NCI-H69 (cell line): ENCODE data around the gene ATG16L1.
"Not testable (repeated sequence)": the region's sequence is repeated elsewhere in the genome, so short reads cannot be mapped to it uniquely, and the experiment has no call there.

Experiments
- DNase-seq: peaks from one replicate; lab custom pipeline; 2025; lab: John Stamatoyannopoulos, UW

ATG16L1 gene

DNA sequence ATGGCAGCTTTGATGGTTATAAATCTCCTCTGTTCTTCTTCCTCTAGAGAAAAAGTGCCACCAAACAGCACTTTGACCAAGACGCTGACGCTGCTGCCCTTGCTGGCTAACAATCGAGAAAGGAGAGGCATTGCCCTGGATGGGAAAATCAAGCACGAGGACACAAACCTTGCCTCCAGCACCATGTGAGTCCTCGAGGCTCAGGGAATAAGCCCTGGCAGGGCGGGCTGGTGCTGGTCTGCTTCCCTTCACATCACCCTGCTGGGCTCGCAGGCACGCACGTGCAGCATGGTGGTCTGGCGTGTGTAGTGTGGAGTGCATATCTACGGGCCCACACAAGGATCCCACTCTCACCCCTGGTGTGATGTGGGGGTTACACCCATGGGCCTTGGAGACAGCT, 83.4 kb downstream of the ATG16L1 start:
- no peak for DNase-seq

DNA sequence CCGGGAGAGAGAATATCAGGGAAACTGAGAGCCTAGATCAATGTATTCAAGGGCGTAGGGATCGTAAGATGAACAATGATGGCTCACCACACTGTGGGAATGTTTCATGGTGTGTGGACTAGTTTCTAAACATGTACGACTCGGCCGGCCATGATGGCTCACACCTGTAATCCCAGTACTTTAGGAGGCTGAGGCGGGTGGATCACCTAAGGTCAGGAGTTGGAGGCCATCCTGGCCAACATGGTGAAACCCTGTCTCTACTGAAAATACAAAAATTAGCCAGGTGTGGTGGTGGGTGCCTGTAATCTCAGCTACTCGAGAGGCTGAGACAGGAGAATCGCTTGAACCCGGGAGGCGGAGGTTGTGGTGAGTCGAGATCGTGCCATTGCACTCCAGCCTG, 84.6 kb downstream of the ATG16L1 start:
- DNase-seq: not testable (repeated sequence)

DNA sequence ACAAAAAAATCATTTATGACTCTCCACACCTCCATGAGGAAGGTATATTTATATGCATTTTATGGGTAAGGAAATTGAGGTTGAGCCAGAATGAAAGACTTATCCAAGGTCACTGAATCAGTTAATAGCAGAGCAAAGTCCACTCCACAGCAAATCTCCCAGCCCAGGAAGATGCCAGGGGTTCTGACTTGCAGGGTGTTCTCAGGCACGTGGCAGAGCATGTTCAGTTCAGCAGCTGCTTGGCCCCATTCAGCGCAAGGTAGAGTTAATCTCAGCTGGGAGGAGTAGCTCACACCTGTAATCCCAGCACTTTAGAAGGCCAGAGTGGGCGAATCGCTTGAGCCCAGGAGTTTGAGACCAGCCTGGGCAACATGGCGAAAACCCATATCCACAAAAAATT, 85.1 kb downstream of the ATG16L1 start:
- no peak for DNase-seq

DNA sequence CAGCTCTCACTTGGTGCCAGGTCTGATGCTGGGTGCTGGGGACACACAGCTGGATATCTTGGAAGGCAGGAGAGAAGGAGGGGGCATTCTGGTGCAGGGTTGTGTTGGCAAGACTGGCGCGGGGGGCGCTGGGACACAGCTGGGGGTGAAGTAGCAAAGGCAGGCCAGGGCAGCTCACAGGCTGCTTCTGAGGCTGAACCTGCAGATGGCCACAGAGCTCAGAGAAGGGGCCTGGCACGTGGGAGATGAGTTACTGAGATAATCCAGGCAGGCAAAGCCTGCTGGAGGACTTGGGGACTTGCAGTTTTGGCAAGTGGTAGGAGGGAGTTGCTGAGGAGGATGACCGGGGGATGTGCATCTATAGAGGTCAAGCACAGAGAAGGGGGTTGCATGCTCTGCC, 86.6 kb downstream of the ATG16L1 start:
- no peak for DNase-seq

DNA sequence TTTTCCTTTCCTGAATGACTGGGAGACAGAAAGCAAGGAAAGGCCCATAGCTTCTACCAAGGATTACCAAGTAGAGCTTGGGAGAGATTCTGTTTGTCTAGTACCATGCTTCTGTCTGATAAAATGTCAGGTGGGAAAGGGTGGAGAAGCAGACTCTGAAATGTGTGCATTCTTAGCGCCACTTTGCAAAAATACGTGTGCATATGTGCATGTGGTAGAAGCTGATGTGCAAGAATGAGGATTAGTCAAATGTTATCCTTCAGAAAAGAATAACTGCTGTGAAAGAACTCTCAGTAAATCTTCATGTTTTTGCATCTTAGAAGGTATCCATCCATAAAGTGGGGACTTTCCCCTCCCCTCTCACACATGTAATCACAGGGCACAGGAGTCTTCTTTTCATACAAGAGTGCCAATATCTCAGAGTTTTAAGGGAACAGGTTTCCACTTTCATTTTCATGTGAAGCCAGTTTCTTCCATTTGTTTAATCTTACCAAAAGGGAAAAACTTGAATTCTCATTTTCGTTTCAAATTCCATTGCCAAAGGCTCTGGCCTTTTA, 87.4 kb downstream of the ATG16L1 start:
- DNase-seq: no peak

DNA sequence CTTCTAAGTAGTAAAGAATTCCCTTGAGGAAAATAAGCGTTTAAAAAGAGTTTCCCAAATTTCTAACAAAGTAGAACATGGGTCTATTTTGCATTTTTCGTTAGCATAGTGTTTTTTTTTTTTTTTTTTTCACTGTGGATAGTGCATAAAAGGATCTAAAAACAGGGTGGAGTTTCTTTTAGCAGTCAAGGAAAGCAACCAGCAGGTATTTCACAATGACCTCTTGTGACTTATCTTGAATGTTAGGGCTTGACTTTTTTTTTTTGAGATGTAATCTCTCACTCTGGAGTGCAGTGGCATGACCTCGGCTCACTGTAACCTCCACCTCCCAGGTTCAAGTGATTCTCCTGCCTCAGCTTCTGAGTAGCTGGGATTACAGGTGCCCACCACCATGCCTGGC, 88.0 kb downstream of the ATG16L1 start:
- no peak for DNase-seq

DNA sequence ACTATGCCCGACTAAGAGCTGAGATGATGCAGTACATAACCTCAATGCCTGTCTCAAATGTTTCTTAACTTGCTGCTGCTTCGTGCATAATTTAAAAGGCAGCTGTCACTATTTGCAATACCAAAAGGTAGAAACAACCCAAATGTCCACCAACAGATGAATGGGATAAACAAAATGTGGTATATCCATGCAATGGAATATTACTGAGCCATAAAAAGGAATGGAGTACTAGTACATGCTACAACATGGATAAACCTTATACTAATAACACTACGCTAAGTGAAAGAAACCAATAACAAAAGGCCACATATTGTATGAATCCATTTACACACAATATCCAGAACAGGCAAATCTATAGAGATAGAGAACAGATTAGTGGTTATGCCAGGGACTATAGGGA, 89.8 kb downstream of the ATG16L1 start:
- DNase-seq: no peak

DNA sequence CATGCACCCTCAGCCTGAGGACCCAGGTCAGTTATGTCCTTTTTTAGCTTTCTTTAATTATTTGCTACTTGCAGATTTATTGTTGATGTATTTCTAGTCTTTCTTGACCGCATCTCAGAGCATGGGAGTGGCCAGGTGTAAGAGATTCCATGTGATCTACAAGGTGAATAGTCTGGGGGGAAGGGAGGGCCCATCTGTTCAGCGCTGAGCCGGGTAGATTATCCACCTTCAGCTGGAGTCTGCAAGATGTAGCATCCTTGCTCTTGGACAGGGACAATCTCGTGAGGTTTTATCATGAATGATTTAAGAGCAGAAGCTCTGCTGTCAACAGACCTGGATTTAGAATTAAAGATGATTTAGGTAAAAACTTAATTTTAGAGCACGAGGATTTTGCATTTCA, 90.8 kb downstream of the ATG16L1 start:
- DNase-seq: no peak

DNA sequence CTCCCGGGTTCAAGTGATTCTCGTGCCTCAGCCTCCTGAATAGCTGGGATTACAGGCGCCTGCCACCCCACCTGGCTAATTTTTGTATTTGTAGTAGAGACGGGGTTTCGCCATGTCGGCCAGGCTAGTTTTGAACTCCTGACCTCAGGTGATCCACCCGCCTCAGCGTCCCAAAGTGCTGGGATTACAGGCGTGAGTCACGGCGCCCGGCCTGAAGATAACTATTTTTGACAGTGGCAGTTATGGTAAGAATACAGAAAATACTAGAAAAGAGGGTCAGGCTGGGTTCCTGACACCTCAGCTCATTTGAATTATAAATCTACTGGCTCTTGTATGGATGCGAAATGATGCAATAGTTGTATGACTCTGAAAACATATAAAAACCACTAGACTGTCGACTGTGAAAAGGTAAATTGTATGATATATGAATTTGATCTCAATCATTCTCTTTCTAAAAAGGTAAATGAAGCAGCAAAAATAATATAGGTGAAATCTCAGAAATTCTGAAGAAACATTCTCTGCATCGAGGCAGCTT, 91.8 kb downstream of the ATG16L1 start:
- DNase-seq: no peak
